LNCAP (cell line): ENCODE measurements around the gene RAB38.

ENCODE experiments used
- TF ChIP-seq, protein P1 (sequence below): fragments of 450-650 bp; IDR thresholded peaks from 2 replicates; pipeline ENCODE4 v1.5.1; 2017; ENCODE audit warnings: mild to moderate bottlenecking

RAB38 gene

DNA sequence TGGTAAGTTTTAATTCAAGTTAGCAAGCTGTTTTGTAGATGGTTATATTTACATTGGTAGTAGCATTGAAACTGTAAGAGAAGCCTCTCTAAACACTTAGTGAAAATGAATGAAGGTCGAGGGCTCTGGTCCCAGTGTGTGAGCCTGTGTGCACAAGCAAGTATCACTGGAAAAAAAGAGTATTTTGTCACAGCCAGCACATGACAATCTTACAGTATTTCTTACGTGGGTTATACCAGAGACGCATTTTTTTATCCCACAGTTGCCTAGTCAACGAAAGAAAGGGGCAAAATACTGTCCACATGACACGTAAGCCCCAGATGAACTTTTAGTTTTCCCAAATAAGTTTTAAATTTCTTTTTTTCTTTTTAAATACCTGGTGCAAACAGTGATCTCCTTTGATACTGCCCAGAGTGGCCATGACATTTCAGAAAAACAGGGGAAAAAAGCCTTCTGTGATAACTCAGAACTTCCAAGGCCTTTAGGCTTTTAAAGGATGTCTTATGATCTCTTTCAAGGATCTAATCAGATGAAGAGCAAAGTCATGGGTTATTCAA is 23.5 kb downstream of the RAB38 start:
- TF ChIP-seq, protein P1, sequence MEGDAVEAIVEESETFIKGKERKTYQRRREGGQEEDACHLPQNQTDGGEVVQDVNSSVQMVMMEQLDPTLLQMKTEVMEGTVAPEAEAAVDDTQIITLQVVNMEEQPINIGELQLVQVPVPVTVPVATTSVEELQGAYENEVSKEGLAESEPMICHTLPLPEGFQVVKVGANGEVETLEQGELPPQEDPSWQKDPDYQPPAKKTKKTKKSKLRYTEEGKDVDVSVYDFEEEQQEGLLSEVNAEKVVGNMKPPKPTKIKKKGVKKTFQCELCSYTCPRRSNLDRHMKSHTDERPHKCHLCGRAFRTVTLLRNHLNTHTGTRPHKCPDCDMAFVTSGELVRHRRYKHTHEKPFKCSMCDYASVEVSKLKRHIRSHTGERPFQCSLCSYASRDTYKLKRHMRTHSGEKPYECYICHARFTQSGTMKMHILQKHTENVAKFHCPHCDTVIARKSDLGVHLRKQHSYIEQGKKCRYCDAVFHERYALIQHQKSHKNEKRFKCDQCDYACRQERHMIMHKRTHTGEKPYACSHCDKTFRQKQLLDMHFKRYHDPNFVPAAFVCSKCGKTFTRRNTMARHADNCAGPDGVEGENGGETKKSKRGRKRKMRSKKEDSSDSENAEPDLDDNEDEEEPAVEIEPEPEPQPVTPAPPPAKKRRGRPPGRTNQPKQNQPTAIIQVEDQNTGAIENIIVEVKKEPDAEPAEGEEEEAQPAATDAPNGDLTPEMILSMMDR = no peak

DNA sequence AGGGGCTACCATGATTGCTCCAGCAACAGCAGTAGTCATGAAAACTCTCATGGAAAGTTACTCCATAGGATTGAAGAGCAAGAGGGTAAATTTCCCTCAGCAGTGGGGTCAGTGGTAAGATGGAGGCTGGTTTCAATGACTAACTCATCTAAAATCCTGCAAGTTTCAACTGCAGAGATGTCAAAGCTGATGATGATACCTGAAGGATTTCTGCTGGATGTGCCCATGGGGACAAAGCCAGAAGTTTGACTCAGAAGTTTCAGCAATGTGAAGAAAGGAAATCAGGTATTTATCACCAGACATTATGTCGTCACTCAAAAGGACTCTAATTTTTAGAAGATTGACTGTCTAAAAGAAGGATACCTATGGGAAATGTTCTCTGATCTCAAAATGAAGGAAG is 29.1 kb downstream of the RAB38 start:
- TF ChIP-seq, protein P1 = no peak

DNA sequence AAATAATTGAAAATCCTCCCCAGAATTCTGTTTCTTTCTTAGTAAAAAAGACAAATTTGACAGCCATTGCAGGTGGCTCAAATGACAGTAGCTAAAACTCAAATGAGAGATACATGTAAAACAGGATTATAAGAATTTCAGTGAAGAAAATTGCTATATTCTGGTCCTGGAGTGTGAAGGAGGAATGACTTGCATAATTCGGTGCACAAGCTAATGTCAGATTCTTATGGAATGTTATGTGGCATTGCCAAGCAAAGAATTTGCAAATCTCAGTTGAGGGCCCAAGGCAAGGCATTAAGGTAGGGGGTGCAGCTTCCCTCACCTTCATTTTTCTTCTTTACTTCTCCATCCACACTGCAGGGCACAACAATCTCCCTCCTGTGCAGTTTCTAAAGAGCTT is 35.4 kb downstream of the RAB38 start:
- TF ChIP-seq, protein P1 = no peak

DNA sequence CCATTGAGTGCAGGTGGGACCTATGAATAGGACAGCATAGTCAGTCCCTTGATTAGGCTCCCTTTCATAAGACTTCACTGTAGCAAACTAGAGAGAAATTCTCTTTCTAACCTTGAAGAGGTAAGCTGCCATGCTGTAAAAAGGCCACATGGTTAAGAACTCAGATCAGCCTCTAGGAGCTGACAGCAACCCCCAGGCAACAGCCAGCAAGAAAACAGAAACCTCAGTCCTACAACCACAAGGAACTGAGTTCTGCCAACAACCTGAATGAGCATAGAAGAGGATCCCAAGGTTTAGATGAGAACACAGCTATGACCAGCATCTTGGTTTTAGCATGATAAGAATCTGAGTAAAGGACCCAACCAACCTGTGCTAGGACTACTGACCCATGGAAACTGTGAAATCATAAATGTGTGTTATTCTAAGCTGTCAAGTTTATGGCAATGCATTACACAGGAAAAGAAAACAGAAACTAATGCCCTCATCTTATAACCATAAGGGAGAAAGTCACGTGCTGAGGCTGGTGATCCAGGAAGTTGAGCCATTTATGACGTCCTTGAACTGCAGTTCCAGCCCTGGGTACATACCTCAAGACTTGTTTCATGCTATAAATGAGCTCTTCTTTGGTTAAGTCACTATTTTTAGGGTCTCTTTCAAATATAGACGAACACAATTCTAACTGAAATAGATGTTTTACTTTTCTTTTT is 43.3 kb downstream of the RAB38 start:
- TF ChIP-seq, protein P1 = no peak

DNA sequence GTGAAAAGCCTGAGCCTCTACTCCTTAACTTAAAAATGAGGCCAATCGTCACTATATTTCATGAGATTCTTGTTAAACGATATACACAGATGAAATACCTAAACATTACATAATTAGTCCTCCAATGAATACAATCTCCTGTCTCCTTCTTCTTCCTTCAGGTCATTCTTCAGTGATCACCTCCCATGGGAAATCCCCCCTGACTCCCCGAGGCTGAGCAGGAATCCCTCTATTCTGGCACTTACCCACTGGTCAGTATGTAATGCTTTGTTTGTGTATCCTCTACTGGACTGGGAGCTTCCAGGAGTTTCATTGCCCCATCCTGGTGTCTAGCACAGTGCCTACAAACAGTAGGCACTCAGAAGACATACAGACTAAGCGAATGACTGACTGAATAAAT is 52.3 kb downstream of the RAB38 start:
- TF ChIP-seq, protein P1 = no peak

DNA sequence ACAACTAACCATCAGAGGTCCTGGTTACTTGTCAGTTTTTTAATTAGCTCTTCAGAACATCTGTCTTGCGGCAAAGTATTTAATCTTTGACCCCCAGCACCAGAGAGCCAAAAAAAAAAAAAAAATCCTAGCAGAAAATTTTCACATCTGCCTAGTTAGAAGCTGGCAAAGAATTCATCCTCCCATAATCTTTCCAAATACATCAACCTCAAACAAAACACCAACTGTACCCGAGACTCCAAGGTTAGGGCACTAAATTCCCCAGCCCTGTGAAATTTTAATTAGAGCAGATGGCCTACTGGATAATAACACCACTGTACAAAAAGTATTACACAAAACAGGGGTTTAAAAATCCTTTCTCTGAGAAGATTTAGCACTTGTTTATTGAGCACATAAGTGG is 55.7 kb downstream of the RAB38 start:
- TF ChIP-seq, protein P1 = no peak

DNA sequence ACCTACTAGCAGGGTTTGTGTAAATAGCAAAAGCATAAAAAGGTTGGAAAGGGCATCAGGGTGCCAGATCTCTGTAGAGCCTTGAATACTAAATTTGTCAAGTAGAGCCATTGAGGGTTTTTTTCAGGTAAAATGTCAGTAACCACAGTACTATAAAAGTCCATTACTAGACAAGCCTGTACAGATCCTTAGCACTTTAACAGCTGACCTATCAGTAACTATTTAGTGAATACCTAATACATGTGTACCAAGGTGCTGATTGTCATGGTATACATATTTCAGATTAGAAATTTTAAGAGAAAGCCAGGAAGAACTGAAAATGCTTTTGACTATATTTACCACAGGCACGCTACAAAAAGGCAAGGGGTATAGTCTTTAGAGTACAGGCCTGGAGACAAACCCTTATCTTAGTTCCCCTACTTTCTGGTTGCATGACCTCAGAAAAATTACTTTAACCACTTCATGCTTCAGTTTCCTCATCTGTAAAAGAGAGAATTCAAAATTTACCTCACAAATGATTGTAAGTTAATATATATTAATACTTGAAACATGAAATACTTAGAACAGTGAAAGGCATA is 57.9 kb downstream of the RAB38 start:
- TF ChIP-seq, protein P1 = no peak
